Gastrocnemius medialis (tissue), 4 donors: Measurements from ENCODE around the gene CNOT11. TPM values are rescaled to one million over a fixed set of nuclear protein-coding genes. Genes with fewer than 3 reads are reported as not detected.
A peak's percentile ranks its signal among the peaks of the same experiment; 100 is the strongest.

Experiments
- ATAC-seq, 2 donors: fragments of 150-250 bp; one replicate each; pipeline ENCODE4 v1.9.1; 2016
- DNase-seq, 2 donors: peaks; one replicate each; pipeline ENCODE4 v3.0.0-alpha.2; 2019
- H3K27ac ChIP-seq, 4 donors: fragments of 200-600 bp; sonication (generic); 1 replicate in 1 of 4; 2 replicates in 3 of 4; pipeline ENCODE4 v1.5.1; 2016 to 2018; ENCODE audit warnings: mild to moderate bottlenecking in 2 of 4, moderate library complexity in 1 of 4
- H3K27me3 ChIP-seq, 3 donors: fragments of 200-600 bp; sonication (generic) in 2 of 3; 1 replicate in 1 of 3; 2 replicates in 2 of 3; pipeline versions ENCODE4 v1.5.1 to v1.6.0; 2016 to 2019; ENCODE audit warnings: mild to moderate bottlenecking in 1 of 3, moderate library complexity in 1 of 3
- H3K36me3 ChIP-seq, 2 donors: fragments of 200-600 bp; sonication (generic) in 1 of 2; one replicate each; pipeline ENCODE4 v1.5.1; 2017 to 2018
- H3K4me1 ChIP-seq, 2 donors: fragments of 200-600 bp; sonication (generic) in 1 of 2; one replicate each; pipeline ENCODE4 v1.5.1; 2016 to 2017; ENCODE audit warnings: mild to moderate bottlenecking in 2 of 2
- H3K4me3 ChIP-seq, 4 donors: fragments of 200-600 bp; sonication (generic) in 3 of 4; 1 replicate in 1 of 4; 2 replicates in 3 of 4; pipeline ENCODE4 v1.5.1; 2016 to 2019; ENCODE audit warnings: mild to moderate bottlenecking in 2 of 4
- H3K9me3 ChIP-seq, 3 donors: fragments of 200-600 bp; sonication (generic) in 2 of 3; 1 replicate in 1 of 3; 2 replicates in 2 of 3; pipeline ENCODE4 v1.5.1; 2016 to 2019
- CTCF ChIP-seq, 5 experiments: fragments of 450-650 bp in 3 of 5; fragments of 200-600 bp in 2 of 5; sonication (generic) in 2 of 5; IDR thresholded peaks in 4 of 5; conservative IDR thresholded peaks in 1 of 5; 1 replicate in 4 of 5; 2 replicates in 1 of 5; pipeline ENCODE4 v1.5.1; 2016 to 2019; ENCODE audit warnings: antibody characterized with exemption in 5 of 5, mild to moderate bottlenecking in 3 of 5, moderate library complexity in 3 of 5
- POLR2A ChIP-seq, 2 donors: fragments of 450-650 bp; IDR thresholded peaks; one replicate each; pipeline ENCODE4 v1.6.1; 2017; ENCODE audit warnings: antibody characterized with exemption in 2 of 2, mild to moderate bottlenecking in 2 of 2, moderate library complexity in 2 of 2
- in situ Hi-C, 4 donors: fragments of 200-750 bp; cut with MboI; loops; one replicate each; pipeline versions ENCODE4 v1.15.0 to v1.8.0; 2017; ENCODE audit warnings: low sequenced_read_pairs in 4 of 4
- intact Hi-C: fragments of 100-400 bp; cut with DNase I; formaldehyde crosslinking; loops from one replicate; pipeline ENCODE4 v1.15.1; 2023; ENCODE audit warnings: low total_unique reads
- total RNA-seq, 4 donors: library from RNA; depleted of rRNA; stranded (reverse); fragments of >200 nt; gene quantifications; one replicate each; pipeline versions ENCODE4 v1.1.0 to v1.2.3, GENCODE V29; 2016

The CNOT11 gene
- total RNA-seq, 4 donors from 2014 or later = 31.2 to 42.0 (median 35.5) TPM

GRCh38 chr2:101294861-101295260 lies 42.2 kb downstream of the CNOT11 start:
- intact Hi-C loops = no loop called here
- Histone ChIP-seq H3K36me3 (peaks cover 0 to 21% of the 10 kb centered on the region in 2 donors), H3K9me3 (no peaks in the 10 kb centered on the region), H3K27ac (no peak overlapping the region), H3K27me3 (no peaks in the 10 kb centered on the region), H3K4me3 (no peak overlapping the region), H3K4me1 (peaks cover 22 to 26% of the 10 kb centered on the region in 2 donors)
- TF ChIP-seq CTCF (IDR thresholded peaks at IDR 0.05 in 4 of 5, conservative IDR thresholded peaks at IDR 0.05 in 1 of 5) = no peak
- TF ChIP-seq POLR2A (IDR thresholded peaks at IDR 0.05) = no peak
- in situ Hi-C loops = no loop called here
- ATAC-seq = no peak
- DNase-seq = no peak

DNA sequence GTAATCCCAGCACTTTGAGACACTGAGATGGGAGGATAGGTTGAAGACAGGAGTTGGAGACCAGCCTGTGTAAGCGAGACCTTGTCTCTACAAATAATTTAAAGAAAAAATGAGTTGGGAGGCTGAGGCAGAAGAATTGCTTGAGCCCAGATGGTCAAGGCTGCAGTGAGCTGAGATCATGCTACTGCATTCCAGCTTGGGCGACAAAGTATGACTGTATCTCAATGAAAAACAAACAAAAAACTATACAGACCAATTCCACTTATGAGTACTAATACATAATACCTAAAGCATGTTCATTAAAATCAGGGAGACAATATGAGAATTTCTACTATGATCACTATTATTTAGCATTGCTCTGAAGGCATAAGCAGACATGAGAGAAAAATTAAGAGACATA lies 43.2 kb downstream of the CNOT11 start:
- H3K27ac ChIP-seq = no peak overlapping the region
- H3K4me3 ChIP-seq = no peak overlapping the region
- no peaks in the 10 kb centered on the region for H3K27me3 ChIP-seq
- peaks cover 33 to 35% of the 10 kb centered on the region in 2 donors for H3K4me1 ChIP-seq
- no peak for ATAC-seq
- no peaks in the 10 kb centered on the region for H3K9me3 ChIP-seq
- peaks cover 0 to 18% of the 10 kb centered on the region in 2 donors for H3K36me3 ChIP-seq
- in situ Hi-C loops = no loop called here
- TF ChIP-seq POLR2A (IDR thresholded peaks at IDR 0.05) (no peak), CTCF (IDR thresholded peaks at IDR 0.05 in 4 of 5, conservative IDR thresholded peaks at IDR 0.05 in 1 of 5) (no peak)
- DNase-seq = no peak
- intact Hi-C loops = no loop called here

- TF ChIP-seq CTCF (IDR thresholded peaks at IDR 0.05 in 4 of 5, conservative IDR thresholded peaks at IDR 0.05 in 1 of 5) = no peak
- no peak for TF ChIP-seq POLR2A (IDR thresholded peaks at IDR 0.05)
- H3K36me3 ChIP-seq = peaks cover 0 to 18% of the 10 kb centered on the region in 2 donors
- in situ Hi-C loops = no loop called here
These were observed 43.7 kb downstream of the CNOT11 start for GRCh38 chr2:101296371-101296770.

DNA sequence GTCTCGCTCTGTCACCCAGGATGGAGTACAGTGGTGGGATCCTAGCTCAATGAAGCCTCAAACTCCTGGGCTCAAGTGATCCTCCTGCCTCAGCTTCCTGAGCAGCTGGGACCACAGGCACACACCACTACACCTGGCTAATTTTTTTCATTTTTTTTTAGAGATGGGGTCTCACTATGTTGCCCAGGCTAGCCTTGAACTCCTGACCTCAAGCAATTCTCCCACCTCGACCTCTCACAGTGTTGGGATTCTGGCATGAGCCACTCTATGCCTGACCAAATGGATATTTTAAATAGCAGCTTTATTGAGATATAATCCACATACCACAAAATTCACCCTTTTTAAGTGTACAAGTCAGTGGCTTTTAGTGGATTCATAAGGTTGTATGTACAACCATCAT lies 44.7 kb downstream of the CNOT11 start:
- Histone ChIP-seq H3K9me3 (no peaks in the 10 kb centered on the region), H3K36me3 (peaks cover 0 to 18% of the 10 kb centered on the region in 2 donors), H3K27ac (no peak overlapping the region), H3K4me1 (peaks cover 47 to 49% of the 10 kb centered on the region in 2 donors), H3K27me3 (no peaks in the 10 kb centered on the region), H3K4me3 (no peak overlapping the region)
- no peak for TF ChIP-seq POLR2A (IDR thresholded peaks at IDR 0.05)
- no peak for TF ChIP-seq CTCF (IDR thresholded peaks at IDR 0.05 in 4 of 5, conservative IDR thresholded peaks at IDR 0.05 in 1 of 5)
- ATAC-seq = no peak
- DNase-seq = no peak
- in situ Hi-C loops (no loop called here), intact Hi-C loops (no loop called here)

More at GRCh38 chr2:101296371-101296770, 43.7 kb downstream of the CNOT11 start:
- no peak for ATAC-seq
- no peaks in the 10 kb centered on the region for H3K27me3 ChIP-seq
- H3K9me3 ChIP-seq = no peaks in the 10 kb centered on the region
- no peak overlapping the region for H3K27ac ChIP-seq
- H3K4me1 ChIP-seq = peaks cover 37 to 39% of the 10 kb centered on the region in 2 donors
- intact Hi-C loops = no loop called here
- no peak for DNase-seq
- no peak overlapping the region for H3K4me3 ChIP-seq

DNA sequence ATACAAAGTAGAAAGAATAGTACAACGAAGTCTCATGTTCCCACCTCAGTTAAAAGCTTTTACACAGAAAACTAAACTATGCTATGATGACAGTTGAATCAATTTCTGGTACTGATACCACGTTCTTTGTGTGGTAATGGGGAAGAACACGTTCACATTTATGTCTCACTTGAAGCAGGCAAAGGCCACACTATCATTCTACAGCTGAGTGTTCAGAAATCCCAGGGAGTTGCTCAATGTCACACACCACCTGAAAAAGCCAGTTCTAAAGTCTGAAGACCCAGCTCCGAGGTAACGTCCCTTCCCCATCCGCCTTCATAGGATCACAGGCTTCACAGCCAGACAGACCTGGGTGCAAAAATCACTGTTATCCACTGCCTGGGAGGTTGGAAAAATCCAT lies 46.9 kb downstream of the CNOT11 start:
- DNase-seq = no peak
- Histone ChIP-seq H3K27ac (peak overlapping the region in 3 of 4 donors; percentile 1 to 53 (median 37)), H3K27me3 (no peaks in the 10 kb centered on the region), H3K4me3 (no peak overlapping the region), H3K9me3 (no peaks in the 10 kb centered on the region), H3K36me3 (peaks cover 0 to 4% of the 10 kb centered on the region in 2 donors), H3K4me1 (peaks cover 52 to 66% of the 10 kb centered on the region in 2 donors)
- no peak for ATAC-seq
- in situ Hi-C loops (loop anchor here in 1 of 4 donors (10.0 kb wide), 1 partner anchor 45 kb away; the partner anchor contains the start of gene CNOT11), intact Hi-C loops (loop anchor here (10.0 kb wide), 1 partner anchor 475 kb away; the partner anchor contains the start of gene NPAS2)
- no peak for TF ChIP-seq CTCF (IDR thresholded peaks at IDR 0.05 in 4 of 5, conservative IDR thresholded peaks at IDR 0.05 in 1 of 5)
